GM21423 (cell line): ENCODE results near the gene SPIRE2.
A peak's percentile ranks its signal among the peaks of the same experiment; 100 is the strongest.
"Not testable (repeated sequence)": the region's sequence is repeated elsewhere in the genome, so short reads cannot be mapped to it uniquely, and the experiment has no call there.

Source experiments
- ATAC-seq: cut with Tn5 transposase; IDR thresholded peaks from one replicate; pipeline ENCODE4 v1.9.1; 2021; ENCODE audit warnings: mild to moderate bottlenecking, moderate library complexity; ENCODE audit not compliant: unreplicated experiment

SPIRE2 gene

GRCh38 chr16:89912143-89912542, 83.9 kb downstream of the SPIRE2 start:
- ATAC-seq, result no peak

DNA sequence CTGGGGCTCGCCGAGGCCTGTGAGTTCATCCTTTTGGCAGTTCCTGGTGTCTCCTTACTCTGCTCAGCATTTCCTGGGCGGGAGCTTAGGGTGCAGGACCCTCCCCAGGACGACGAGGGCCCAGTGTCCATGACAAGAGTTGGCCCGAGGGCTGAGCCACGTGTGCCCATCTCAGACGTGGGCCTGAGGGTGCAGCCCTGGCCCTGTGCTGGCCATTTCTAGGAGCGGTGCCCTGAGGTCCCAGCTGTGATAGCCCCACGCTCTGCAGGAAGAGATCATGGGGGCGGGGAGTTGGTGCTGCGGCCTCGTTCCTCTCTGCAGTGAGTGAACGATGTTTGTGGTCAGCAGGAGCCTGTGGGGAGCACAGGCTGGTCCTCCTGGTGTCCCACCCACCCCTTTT, 84.4 kb downstream of the SPIRE2 start:
- ATAC-seq, result no peak

DNA sequence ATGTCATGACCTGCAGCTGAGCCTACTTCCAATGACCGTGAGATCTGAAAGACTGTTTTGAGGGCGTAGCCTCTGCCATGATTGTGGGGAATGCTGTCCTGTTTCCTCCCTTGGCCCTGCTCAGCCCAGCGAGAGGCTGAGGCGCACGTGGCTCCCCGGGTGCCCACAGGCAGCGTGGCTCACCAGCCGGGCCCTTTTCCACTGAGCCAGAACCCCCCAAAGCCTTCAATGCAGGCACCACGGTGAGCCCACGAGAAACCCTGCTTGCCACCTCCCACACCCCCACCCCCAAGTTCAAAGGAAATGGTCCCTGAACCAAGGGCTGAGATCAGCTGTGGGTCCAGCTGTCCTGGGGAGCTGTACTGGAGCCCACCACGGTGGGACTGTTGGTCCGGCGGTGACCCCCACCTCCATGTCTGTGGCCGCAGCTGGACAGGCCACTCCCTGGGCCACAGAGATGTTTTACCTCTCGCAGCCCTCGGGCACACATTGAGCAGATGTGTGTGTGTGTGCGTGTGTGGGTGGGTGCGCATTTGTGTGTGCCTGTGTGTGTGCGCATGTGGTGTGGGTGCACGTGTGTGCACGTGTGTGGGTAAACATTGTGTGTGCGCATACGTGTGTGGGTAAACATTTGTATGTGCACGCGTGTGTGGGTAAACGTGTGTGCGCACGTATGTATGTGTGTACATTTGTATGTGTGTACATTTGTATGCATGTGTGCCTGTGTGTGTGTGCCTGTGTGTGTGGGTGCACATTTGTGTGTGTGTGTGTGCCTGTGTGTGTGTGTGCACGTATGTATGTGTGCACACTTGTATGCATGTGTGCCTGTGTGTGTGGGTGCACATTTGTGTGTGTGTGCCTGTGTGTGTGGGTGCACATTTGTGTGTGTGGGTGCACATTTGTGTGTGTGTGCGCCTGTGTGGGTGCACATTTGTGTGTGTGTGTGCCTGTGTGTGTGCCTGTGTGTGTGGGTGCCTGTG, 85.4 kb downstream of the SPIRE2 start:
- ATAC-seq, result no peak

GRCh38 chr16:89914642-89915285, 86.5 kb downstream of the SPIRE2 start:
- ATAC-seq, result not testable (repeated sequence)

GRCh38 chr16:89915303-89916232, 87.3 kb downstream of the SPIRE2 start:
- ATAC-seq, result no peak

GRCh38 chr16:89917773-89918452, 89.6 kb downstream of the SPIRE2 start:
- peak; percentile 77 for ATAC-seq

DNA sequence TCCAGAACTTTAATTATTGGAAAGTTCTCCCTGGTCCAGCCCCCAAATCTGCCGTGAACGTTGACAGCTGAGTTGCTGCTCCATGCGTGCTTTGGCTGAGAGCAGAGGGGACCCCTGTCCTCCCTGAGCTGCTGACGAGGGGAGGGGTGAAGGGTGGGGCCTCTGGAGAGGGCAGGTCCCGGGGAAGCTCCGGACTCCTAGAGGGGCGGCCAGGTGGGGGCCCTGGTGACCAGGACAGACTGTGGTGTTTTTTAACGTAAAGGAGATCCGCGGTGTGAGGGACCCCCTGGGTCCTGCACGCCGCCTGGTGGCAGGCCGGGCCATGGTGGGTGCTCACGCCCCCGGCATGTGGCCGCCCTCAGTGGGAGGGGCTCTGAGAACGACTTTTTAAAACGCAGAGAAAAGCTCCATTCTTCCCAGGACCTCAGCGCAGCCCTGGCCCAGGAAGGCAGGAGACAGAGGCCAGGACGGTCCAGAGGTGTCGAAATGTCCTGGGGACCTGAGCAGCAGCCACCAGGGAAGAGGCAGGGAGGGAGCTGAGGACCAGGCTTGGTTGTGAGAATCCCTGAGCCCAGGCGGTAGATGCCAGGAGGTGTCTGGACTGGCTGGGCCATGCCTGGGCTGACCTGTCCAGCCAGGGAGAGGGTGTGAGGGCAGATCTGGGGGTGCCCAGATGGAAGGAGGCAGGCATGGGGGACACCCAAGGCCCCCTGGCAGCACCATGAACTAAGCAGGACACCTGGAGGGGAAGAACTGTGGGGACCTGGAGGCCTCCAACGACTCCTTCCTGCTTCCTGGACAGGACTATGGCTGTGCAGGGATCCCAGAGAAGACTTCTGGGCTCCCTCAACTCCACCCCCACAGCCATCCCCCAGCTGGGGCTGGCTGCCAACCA, 90.4 kb downstream of the SPIRE2 start, which contains the start of gene MC1R:
Gene MC1R (plus strand): TSS at position 410 of the 895 bp plus-strand sequence. CDS start 397 bp downstream, at position 807.
- no peak for ATAC-seq

- no peak for ATAC-seq
Measured at GRCh38 chr16:89919535-89920406, 91.5 kb downstream of the SPIRE2 start.

GRCh38 chr16:89920723-89921122, 92.4 kb downstream of the SPIRE2 start:
- ATAC-seq, result no peak
